CMK (cell line): ENCODE results near the gene PRSS22.

Source experiments
- DNase-seq: peaks from one replicate; pipeline ENCODE4 v3.0.0-alpha.2; 2010; ENCODE audit warnings: low read depth

Gene PRSS22

GRCh38 chr16:2852731-2853507, 5.1 kb downstream of the PRSS22 start:
- no peak for DNase-seq

GRCh38 chr16:2852003-2852730, 5.8 kb downstream of the PRSS22 start:
- DNase-seq: no peak

GRCh38 chr16:2848933-2849725, 8.8 kb downstream of the PRSS22 start:
- no peak for DNase-seq

- no peak for DNase-seq
These were observed 11.3 kb downstream of the PRSS22 start for GRCh38 chr16:2846511-2847310.

- peak; percentile 74 for DNase-seq
These were observed 12.9 kb downstream of the PRSS22 start for GRCh38 chr16:2845116-2845515.

GRCh38 chr16:2843526-2843925, 14.4 kb downstream of the PRSS22 start:
- no peak for DNase-seq

- DNase-seq: peak; percentile 93
These were observed 15.5 kb downstream of the PRSS22 start for GRCh38 chr16:2842340-2843000.

- peak; percentile 66 for DNase-seq
These were observed 16.2 kb downstream of the PRSS22 start for GRCh38 chr16:2841606-2842339.

GRCh38 chr16:2840914-2841313, 17.1 kb downstream of the PRSS22 start:
- DNase-seq: no peak

GRCh38 chr16:2839650-2840450, 18.1 kb downstream of the PRSS22 start:
- no peak for DNase-seq

GRCh38 chr16:2838928-2839327, 19.0 kb downstream of the PRSS22 start:
- no peak for DNase-seq

- no peak for DNase-seq
These were observed 21.1 kb downstream of the PRSS22 start for GRCh38 chr16:2836646-2837508.

GRCh38 chr16:2835638-2836493, 22.1 kb downstream of the PRSS22 start:
- DNase-seq: no peak

- no peak for DNase-seq
These were observed 23.0 kb downstream of the PRSS22 start for GRCh38 chr16:2834968-2835367.

GRCh38 chr16:2833776-2834175, 24.2 kb downstream of the PRSS22 start:
- DNase-seq: no peak

- no peak for DNase-seq
These were observed 26.8 kb downstream of the PRSS22 start for GRCh38 chr16:2831203-2831602.

- no peak for DNase-seq
These were observed 27.6 kb downstream of the PRSS22 start for GRCh38 chr16:2830355-2830695.
